Hepatocyte (in vitro differentiated cells): ENCODE data around the gene CYP3A7. TPM values are rescaled to one million over a fixed set of nuclear protein-coding genes. Genes with fewer than 3 reads are reported as not detected.
A peak's percentile ranks its signal among the peaks of the same experiment; 100 is the strongest.

Experiments
- DNase-seq: peaks from one replicate; pipeline ENCODE4 v3.0.0-alpha.2; 2016; ENCODE audit warnings: low spot score
- H2AFZ ChIP-seq: fragments of 200-600 bp; sonication (generic); 2 replicates; pipeline ENCODE4 v1.6.0; 2016; ENCODE audit warnings: antibody characterized with exemption, mild to moderate bottlenecking
- H3K27ac ChIP-seq: fragments of 200-600 bp; sonication (generic); 2 replicates; pipeline ENCODE4 v1.5.1; 2016; ENCODE audit warnings: mild to moderate bottlenecking
- H3K27me3 ChIP-seq: fragments of 200-600 bp; sonication (generic); 2 replicates; pipeline ENCODE4 v1.6.1; 2016
- H3K36me3 ChIP-seq: fragments of 200-600 bp; sonication (generic); replicated peaks from 2 replicates; pipeline ENCODE4 v1.5.1; 2016; ENCODE audit warnings: low read depth; ENCODE audit not compliant: insufficient read depth
- H3K4me1 ChIP-seq: fragments of 200-600 bp; sonication (generic); 2 replicates; pipeline ENCODE4 v1.5.1; 2016; ENCODE audit warnings: mild to moderate bottlenecking, moderate library complexity; ENCODE audit not compliant: insufficient read depth
- H3K4me2 ChIP-seq: fragments of 200-600 bp; sonication (generic); 2 replicates; pipeline ENCODE4 v1.6.0; 2016
- H3K4me3 ChIP-seq: fragments of 200-600 bp; sonication (generic); 2 replicates; pipeline ENCODE4 v1.5.1; 2016; ENCODE audit warnings: mild to moderate bottlenecking
- H3K79me2 ChIP-seq: fragments of 200-600 bp; sonication (generic); 2 replicates; pipeline ENCODE4 v1.6.0; 2017; ENCODE audit warnings: mild to moderate bottlenecking
- H3K9me2 ChIP-seq: fragments of 200-600 bp; sonication (generic); replicated peaks from 2 replicates; pipeline ENCODE4 v1.6.0; 2017; ENCODE audit warnings: mild to moderate bottlenecking; ENCODE audit not compliant: insufficient read depth
- H3K9me3 ChIP-seq: fragments of 200-600 bp; sonication (generic); 2 replicates; pipeline ENCODE4 v1.5.1; 2016; ENCODE audit warnings: low read depth, mild to moderate bottlenecking
- H4K20me1 ChIP-seq: fragments of 200-600 bp; sonication (generic); 2 replicates; pipeline ENCODE4 v1.6.0; 2016; ENCODE audit warnings: mild to moderate bottlenecking; ENCODE audit not compliant: insufficient read depth, poor library complexity, severe bottlenecking
- CTCF ChIP-seq: fragments of 200-600 bp; sonication (generic); IDR thresholded peaks from 2 replicates; pipeline ENCODE4 v1.5.1; 2016; ENCODE audit warnings: antibody characterized with exemption, mild to moderate bottlenecking; ENCODE audit not compliant: poor library complexity
- EZH2 ChIP-seq: fragments of 200-600 bp; sonication (generic); IDR thresholded peaks from 2 replicates; pipeline ENCODE4 v1.6.1; 2016; ENCODE audit warnings: antibody characterized with exemption, mild to moderate bottlenecking, borderline replicate concordance
- EZH2phosphoT487 ChIP-seq: fragments of 200-600 bp; sonication (generic); IDR thresholded peaks from one replicate; pipeline ENCODE4 v1.6.1; 2018; ENCODE audit warnings: antibody characterized with exemption, mild to moderate bottlenecking, low read depth, moderate library complexity; ENCODE audit not compliant: unreplicated experiment, severe bottlenecking
- WGBS: methylation state at CpG from one replicate; pipeline ENCODE4 v1.1.6; 2016; ENCODE audit warnings: low lambda C conversion rate; ENCODE audit errors: missing lambda C conversion rate; 5-methylcytosine and 5-hydroxymethylcytosine counted together
- polyA plus RNA-seq: library from polyadenylated mRNA; unstranded; fragments of >200 nt; fragmentation: Nextera tagmentation; extraction: Ambion mirVana; gene quantifications from 2 replicates; pipeline ENCODE4 v1.2.1, GENCODE V29; 2016
- total RNA-seq: library from RNA; depleted of rRNA; stranded (reverse); fragments of >200 nt; gene quantifications from 2 replicates; pipeline ENCODE4 v1.2.3, GENCODE V29; 2014

The CYP3A7 gene
- total and polyA plus RNA-seq, 2 experiments from 2014 or later = 444 to 770 TPM

- Histone ChIP-seq H3K27me3 (no peaks in the 10 kb centered on the region), H3K36me3 (no peaks in the 10 kb centered on the region), H3K4me2 (no peak overlapping the region), H2AFZ (no peak overlapping the region), H3K9me3 (no peaks in the 10 kb centered on the region), H4K20me1 (no peaks in the 10 kb centered on the region), H3K4me1 (peaks cover 9% of the 10 kb centered on the region), H3K9me2 (no peaks in the 10 kb centered on the region), H3K27ac (no peak overlapping the region), H3K79me2 (no peaks in the 10 kb centered on the region), H3K4me3 (no peak overlapping the region)
- DNase-seq = no peak
- 74% methylated on average over 3 of the region's 3 CpGs for WGBS
- TF ChIP-seq EZH2 (no peak), CTCF (no peak), EZH2phosphoT487 (no peak)
These were observed 31.6 kb upstream of the CYP3A7 start for GRCh38 chr7:99766484-99767099.

GRCh38 chr7:99764478-99764877 lies 29.5 kb upstream of the CYP3A7 start:
- Histone ChIP-seq H3K36me3 (no peaks in the 10 kb centered on the region), H3K27me3 (no peaks in the 10 kb centered on the region), H2AFZ (no peak overlapping the region), H3K27ac (no peak overlapping the region), H3K9me3 (no peaks in the 10 kb centered on the region), H3K4me2 (no peak overlapping the region), H3K79me2 (no peaks in the 10 kb centered on the region), H3K4me3 (no peak overlapping the region), H3K9me2 (no peaks in the 10 kb centered on the region), H4K20me1 (no peaks in the 10 kb centered on the region), H3K4me1 (peaks cover 9% of the 10 kb centered on the region)
- no peak for DNase-seq
- TF ChIP-seq CTCF (no peak), EZH2phosphoT487 (no peak), EZH2 (no peak)
- WGBS = 92% methylated on average over 3 of the region's 3 CpGs

GRCh38 chr7:99762680-99763327 lies 27.8 kb upstream of the CYP3A7 start:
- Histone ChIP-seq H3K9me2 (no peaks in the 10 kb centered on the region), H3K4me2 (no peak overlapping the region), H4K20me1 (no peaks in the 10 kb centered on the region), H3K27me3 (no peaks in the 10 kb centered on the region), H3K36me3 (no peaks in the 10 kb centered on the region), H3K27ac (peak overlapping the region; percentile 72), H2AFZ (no peak overlapping the region), H3K4me1 (peaks cover 9% of the 10 kb centered on the region), H3K4me3 (no peak overlapping the region), H3K79me2 (no peaks in the 10 kb centered on the region), H3K9me3 (no peaks in the 10 kb centered on the region)
- TF ChIP-seq CTCF (no peak), EZH2 (no peak), EZH2phosphoT487 (no peak)
- WGBS = 66% methylated on average over 7 of the region's 7 CpGs
- DNase-seq = peak; percentile 54
